NCI-H748 (cell line): ENCODE measurements around the gene ZFHX3.

Experiments
- DNase-seq: peaks from one replicate; lab custom pipeline; 2025; ENCODE audit not compliant: unreplicated experiment; lab: John Stamatoyannopoulos, UW

ZFHX3 gene

GRCh38 chr16:72886346-72886974, 161.5 kb downstream of the ZFHX3 start:
- DNase-seq: no peak

- no peak for DNase-seq
These were observed 163.4 kb downstream of the ZFHX3 start for GRCh38 chr16:72884573-72884972.

GRCh38 chr16:72884037-72884436, 163.9 kb downstream of the ZFHX3 start:
- DNase-seq: no peak

- DNase-seq: no peak
These were observed 168.1 kb downstream of the ZFHX3 start for GRCh38 chr16:72879846-72880245.

GRCh38 chr16:72878301-72879269, 169.3 kb downstream of the ZFHX3 start:
- no peak for DNase-seq

GRCh38 chr16:72877374-72878028, 170.4 kb downstream of the ZFHX3 start:
- no peak for DNase-seq

- DNase-seq: no peak
These were observed 171.0 kb downstream of the ZFHX3 start for GRCh38 chr16:72876981-72877373.

GRCh38 chr16:72876221-72876620, 171.7 kb downstream of the ZFHX3 start:
- no peak for DNase-seq

GRCh38 chr16:72875291-72876031, 172.5 kb downstream of the ZFHX3 start:
- no peak for DNase-seq

GRCh38 chr16:72873853-72874252, 174.1 kb downstream of the ZFHX3 start:
- DNase-seq: no peak

GRCh38 chr16:72873044-72873443, 174.9 kb downstream of the ZFHX3 start:
- no peak for DNase-seq

GRCh38 chr16:72865835-72866234, 182.1 kb downstream of the ZFHX3 start:
- no peak for DNase-seq

- DNase-seq: no peak
These were observed 182.7 kb downstream of the ZFHX3 start for GRCh38 chr16:72865258-72865657.

- no peak for DNase-seq
These were observed 183.6 kb downstream of the ZFHX3 start for GRCh38 chr16:72864130-72864833.

- DNase-seq: no peak
These were observed 185.8 kb downstream of the ZFHX3 start for GRCh38 chr16:72862090-72862489.

GRCh38 chr16:72860726-72861562, 187.0 kb downstream of the ZFHX3 start:
- DNase-seq: no peak

- DNase-seq: no peak
These were observed 188.3 kb downstream of the ZFHX3 start for GRCh38 chr16:72859581-72859980.

GRCh38 chr16:72858665-72859493, 189.0 kb downstream of the ZFHX3 start:
- DNase-seq: no peak
